Thoracic aorta (tissue), 2 donors: ENCODE measurements around the gene PRKD2. TPM values are rescaled to one million over a fixed set of nuclear protein-coding genes. Genes with fewer than 3 reads are reported as not detected.
A peak's percentile ranks its signal among the peaks of the same experiment; 100 is the strongest.
"Not testable (repeated sequence)": the region's sequence is repeated elsewhere in the genome, so short reads cannot be mapped to it uniquely, and the experiment has no call there.

Experiments
- ATAC-seq: fragments of 150-250 bp; one replicate; pipeline ENCODE4 v1.8.0; 2017; ENCODE audit warnings: low read depth; ENCODE audit not compliant: insufficient number of reproducible peaks, low FRiP score
- DNase-seq: peaks from one replicate; pipeline ENCODE4 v3.0.0-alpha.2; 2020; ENCODE audit warnings: low spot score
- H3K27ac ChIP-seq, 2 donors: fragments of 200-600 bp; sonication (generic); 1 replicate in 1 of 2; 2 replicates in 1 of 2; pipeline ENCODE4 v1.5.1; 2016; ENCODE audit warnings: mild to moderate bottlenecking in 2 of 2, moderate library complexity in 2 of 2
- H3K27me3 ChIP-seq: fragments of 200-600 bp; sonication (generic); replicated peaks from 2 replicates; pipeline ENCODE4 v1.6.0; 2016; ENCODE audit warnings: mild to moderate bottlenecking; ENCODE audit not compliant: insufficient read depth
- H3K36me3 ChIP-seq: fragments of 200-600 bp; sonication (generic); one replicate; pipeline ENCODE4 v1.5.1; 2016
- H3K4me1 ChIP-seq, 2 donors: fragments of 200-600 bp; sonication (generic); 1 replicate in 1 of 2; 2 replicates in 1 of 2; pipeline versions ENCODE4 v1.5.1 to v1.6.0; 2016; ENCODE audit warnings: low read depth in 2 of 2, mild to moderate bottlenecking in 1 of 2; ENCODE audit not compliant: control insufficient read depth in 1 of 2
- H3K4me3 ChIP-seq: fragments of 200-600 bp; sonication (generic); 2 replicates; pipeline ENCODE4 v1.5.1; 2016; ENCODE audit warnings: mild to moderate bottlenecking
- H3K9me3 ChIP-seq: fragments of 200-600 bp; sonication (generic); 2 replicates; pipeline ENCODE4 v1.5.1; 2016
- CTCF ChIP-seq: fragments of 200-600 bp; sonication (generic); IDR thresholded peaks from one replicate; pipeline ENCODE4 v1.5.1; 2019; ENCODE audit warnings: antibody characterized with exemption
- total RNA-seq, 2 donors: library from RNA; depleted of rRNA; stranded (reverse); fragments of >200 nt; gene quantifications; one replicate each; pipeline versions ENCODE4 v1.1.0 to v1.2.3, GENCODE V29; 2016

Gene PRKD2
- total RNA-seq: 10 to 100 TPM; 21.4 to 53.6 TPM

- ATAC-seq (peak; percentile 67), DNase-seq (peak; percentile 57)
- peaks cover 14 to 25% of the 10 kb centered on the region in 2 donors for H3K4me1 ChIP-seq
- no peak for TF ChIP-seq CTCF
- peak within 1 kb of the TSS; percentile 85 to 90 for H3K27ac ChIP-seq
- peaks cover 9% of the 10 kb centered on the region for H3K36me3 ChIP-seq
- no peaks in the 10 kb centered on the region for H3K27me3 ChIP-seq
- no peaks in the 10 kb centered on the region for H3K9me3 ChIP-seq
- H3K4me3 ChIP-seq: peak within 1 kb of the TSS; percentile 99
Observed at GRCh38 chr19:46717034-46717715, at the start of gene PRKD2. Gene PRKD2 (minus strand): TSS chr19:46717114. CDS start chr19:46716370, 744 bp downstream.

- H3K27ac ChIP-seq: no peak overlapping the region
- no peak for TF ChIP-seq CTCF
- ATAC-seq (no peak), DNase-seq (no peak)
- no peaks in the 10 kb centered on the region for H3K36me3 ChIP-seq
- H3K9me3 ChIP-seq: no peaks in the 10 kb centered on the region
- no peaks in the 10 kb centered on the region for H3K27me3 ChIP-seq
- H3K4me1 ChIP-seq: peaks cover 6 to 15% of the 10 kb centered on the region in 2 donors
- no peak overlapping the region for H3K4me3 ChIP-seq
Observed at GRCh38 chr19:46764817-46765291, 47.9 kb upstream of the PRKD2 start.

GRCh38 chr19:46762245-46762890, 45.5 kb upstream of the PRKD2 start:
- DNase-seq (no peak), ATAC-seq (no peak)
- H3K4me3 ChIP-seq: no peak overlapping the region
- no peaks in the 10 kb centered on the region for H3K27me3 ChIP-seq
- H3K4me1 ChIP-seq: peaks cover 6 to 13% of the 10 kb centered on the region in 2 donors
- H3K27ac ChIP-seq: no peak overlapping the region
- H3K9me3 ChIP-seq: no peaks in the 10 kb centered on the region
- no peak for TF ChIP-seq CTCF
- H3K36me3 ChIP-seq: no peaks in the 10 kb centered on the region

- peaks cover 6 to 13% of the 10 kb centered on the region in 2 donors for H3K4me1 ChIP-seq
- DNase-seq (no peak), ATAC-seq (no peak)
Observed at GRCh38 chr19:46761418-46761831, 44.5 kb upstream of the PRKD2 start.

GRCh38 chr19:46760897-46761296, 44.0 kb upstream of the PRKD2 start:
- not testable (repeated sequence) for H3K4me3 ChIP-seq, H3K27me3 ChIP-seq, DNase-seq, H3K27ac ChIP-seq, H3K36me3 ChIP-seq, H3K9me3 ChIP-seq, ATAC-seq
- peaks cover 6 to 13% of the 10 kb centered on the region in 2 donors for H3K4me1 ChIP-seq

More at GRCh38 chr19:46761418-46761831, 44.5 kb upstream of the PRKD2 start:
- Histone ChIP-seq H3K9me3 (no peaks in the 10 kb centered on the region), H3K36me3 (peaks cover 4% of the 10 kb centered on the region), H3K4me3 (no peak overlapping the region), H3K27ac (no peak overlapping the region), H3K27me3 (no peaks in the 10 kb centered on the region)
- TF ChIP-seq CTCF: no peak
